NB4 (cell line): ENCODE results near the gene DOCK3.

Experiments
- DNase-seq: peaks from one replicate; pipeline ENCODE4 v3.0.0; 2010; ENCODE audit warnings: low read depth
- H3K4me3 ChIP-seq: one replicate; pipeline ENCODE4 v1.5.1; 2011; ENCODE audit warnings: mild to moderate bottlenecking, low read depth, low read length, moderate library complexity
- CTCF ChIP-seq: IDR thresholded peaks from one replicate; pipeline ENCODE4 v1.5.1; 2012; ENCODE audit warnings: low read depth, low read length
- MYC ChIP-seq: IDR thresholded peaks from 2 replicates; pipeline ENCODE4 v1.6.1; 2011; ENCODE audit warnings: low read depth, low read length
- POLR2A ChIP-seq: IDR thresholded peaks from 2 replicates; pipeline ENCODE4 v1.6.1; 2011; ENCODE audit warnings: mild to moderate bottlenecking; ENCODE audit not compliant: insufficient read length; ENCODE audit errors: extremely low read depth
- TF ChIP-seq, protein P1 (sequence below): IDR thresholded peaks from 2 replicates; pipeline ENCODE4 v1.6.1; 2011; ENCODE audit warnings: low read depth, low read length

DOCK3 gene

DNA sequence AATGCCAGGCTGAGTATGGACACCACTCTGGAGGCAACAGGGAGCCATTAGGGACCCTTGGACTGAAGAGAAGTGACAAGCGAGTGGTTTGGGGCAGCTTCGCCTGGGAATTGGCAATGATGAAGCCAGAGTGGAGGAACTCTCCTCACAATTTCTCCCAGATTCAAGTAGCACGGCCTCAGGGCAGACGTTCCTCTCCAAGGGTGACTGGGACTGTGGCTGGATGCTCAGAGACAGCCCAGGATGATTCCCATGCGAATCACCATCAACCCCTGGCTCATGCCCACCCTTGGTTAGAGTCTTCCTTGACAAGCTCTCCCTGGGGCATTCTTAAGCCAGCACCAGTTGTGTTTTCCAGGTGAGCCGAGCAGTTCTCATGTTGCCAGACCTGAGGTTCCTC, 16.3 kb upstream of the DOCK3 start:
- TF ChIP-seq, protein P1, sequence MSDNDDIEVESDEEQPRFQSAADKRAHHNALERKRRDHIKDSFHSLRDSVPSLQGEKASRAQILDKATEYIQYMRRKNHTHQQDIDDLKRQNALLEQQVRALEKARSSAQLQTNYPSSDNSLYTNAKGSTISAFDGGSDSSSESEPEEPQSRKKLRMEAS = no peak
- no peak overlapping the region for H3K4me3 ChIP-seq
- no peak for DNase-seq

- no peak overlapping the region for H3K4me3 ChIP-seq
- DNase-seq = no peak
- TF ChIP-seq, protein P1 = no peak
- TF ChIP-seq MYC (no peak), CTCF (no peak), POLR2A (no peak)
These were observed 15.9 kb upstream of the DOCK3 start for GRCh38 chr3:50658831-50659230.

DNA sequence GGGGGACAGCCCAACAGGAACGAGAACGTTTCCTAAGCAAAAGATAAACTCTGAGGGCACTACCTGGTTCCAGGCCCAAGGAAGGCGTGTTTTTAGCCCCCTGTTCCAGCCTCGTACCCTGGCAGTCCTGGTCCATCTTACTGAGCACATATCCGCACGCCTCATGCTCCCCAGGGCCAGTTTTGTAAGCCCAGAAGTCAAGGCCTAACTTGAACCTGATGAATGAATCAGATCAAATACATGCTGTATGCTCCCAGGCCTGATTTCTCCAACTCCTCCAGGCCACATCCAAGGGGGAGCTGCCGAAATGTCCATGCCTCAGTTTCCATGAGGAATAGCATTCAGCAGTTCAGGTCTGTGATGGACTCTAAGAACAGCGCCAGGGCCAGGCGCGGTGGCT, 14.3 kb upstream of the DOCK3 start:
- no peak for TF ChIP-seq MYC
- no peak for TF ChIP-seq CTCF
- TF ChIP-seq POLR2A = no peak
- TF ChIP-seq, protein P1 = no peak
- DNase-seq = no peak

DNA sequence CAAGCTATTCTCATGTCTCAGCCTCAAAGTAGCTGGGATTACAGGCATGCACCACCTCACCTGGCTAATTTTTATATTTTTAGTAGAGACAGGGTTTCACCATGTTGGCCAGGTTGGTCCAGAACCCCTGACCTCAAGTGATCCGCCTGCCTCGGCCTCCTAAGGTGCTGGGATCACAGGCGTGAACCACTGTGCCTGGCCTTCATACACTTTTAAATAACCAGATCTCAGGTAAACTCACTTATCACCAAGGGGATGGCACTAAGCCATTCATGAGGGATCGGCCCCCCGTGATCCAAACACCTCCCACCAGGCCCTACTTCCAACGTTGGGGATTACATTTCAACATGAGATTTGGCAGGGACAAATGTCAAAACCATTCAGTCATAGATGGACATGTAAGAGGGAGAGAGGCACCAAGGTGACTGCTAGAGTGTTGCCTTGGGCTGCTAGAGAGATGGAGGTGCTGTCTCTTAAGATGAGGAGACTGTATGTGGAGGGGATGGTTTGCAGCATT, 13.3 kb upstream of the DOCK3 start:
- DNase-seq = no peak
- H3K4me3 ChIP-seq = no peak overlapping the region
- TF ChIP-seq MYC = no peak
- TF ChIP-seq, protein P1 = no peak
- no peak for TF ChIP-seq POLR2A
- no peak for TF ChIP-seq CTCF

More for the DNA sequence above, 14.3 kb upstream of the DOCK3 start:
- no peak overlapping the region for H3K4me3 ChIP-seq

- DNase-seq = no peak
- H3K4me3 ChIP-seq = no peak overlapping the region
These were observed 12.3 kb upstream of the DOCK3 start for GRCh38 chr3:50662408-50662807.

More at GRCh38 chr3:50662408-50662807, 12.3 kb upstream of the DOCK3 start:
- TF ChIP-seq, protein P1 = no peak
- no peak for TF ChIP-seq POLR2A
- no peak for TF ChIP-seq CTCF
- TF ChIP-seq MYC = no peak
